A204.1 (cell line): Measurements from ENCODE around the gene KRT13.

Experiments used
- FAIRE-seq: peaks from 2 replicates; lab custom pipeline; 2012; peaks lifted over from hg19 to GRCh38; lab: Jason Lieb, UNC

The KRT13 gene

DNA sequence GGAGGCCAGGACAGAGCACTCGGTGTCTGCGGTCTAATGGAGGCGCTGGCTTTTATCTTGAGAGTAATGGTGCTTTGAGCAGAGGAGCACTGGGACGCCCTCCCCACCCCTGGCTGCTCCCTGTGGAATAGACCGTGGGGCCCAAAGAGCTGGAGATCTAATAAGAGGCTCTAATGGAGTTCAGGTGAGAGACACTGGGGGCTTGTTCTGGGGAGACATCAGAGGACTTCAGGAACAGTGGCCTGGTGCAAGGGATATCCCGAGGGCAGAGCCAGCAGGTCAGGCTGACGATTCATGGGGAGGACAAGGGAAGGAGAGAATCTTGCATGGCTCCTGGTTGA, 32.2 kb upstream of the KRT13 start:
- no peak for FAIRE-seq

DNA sequence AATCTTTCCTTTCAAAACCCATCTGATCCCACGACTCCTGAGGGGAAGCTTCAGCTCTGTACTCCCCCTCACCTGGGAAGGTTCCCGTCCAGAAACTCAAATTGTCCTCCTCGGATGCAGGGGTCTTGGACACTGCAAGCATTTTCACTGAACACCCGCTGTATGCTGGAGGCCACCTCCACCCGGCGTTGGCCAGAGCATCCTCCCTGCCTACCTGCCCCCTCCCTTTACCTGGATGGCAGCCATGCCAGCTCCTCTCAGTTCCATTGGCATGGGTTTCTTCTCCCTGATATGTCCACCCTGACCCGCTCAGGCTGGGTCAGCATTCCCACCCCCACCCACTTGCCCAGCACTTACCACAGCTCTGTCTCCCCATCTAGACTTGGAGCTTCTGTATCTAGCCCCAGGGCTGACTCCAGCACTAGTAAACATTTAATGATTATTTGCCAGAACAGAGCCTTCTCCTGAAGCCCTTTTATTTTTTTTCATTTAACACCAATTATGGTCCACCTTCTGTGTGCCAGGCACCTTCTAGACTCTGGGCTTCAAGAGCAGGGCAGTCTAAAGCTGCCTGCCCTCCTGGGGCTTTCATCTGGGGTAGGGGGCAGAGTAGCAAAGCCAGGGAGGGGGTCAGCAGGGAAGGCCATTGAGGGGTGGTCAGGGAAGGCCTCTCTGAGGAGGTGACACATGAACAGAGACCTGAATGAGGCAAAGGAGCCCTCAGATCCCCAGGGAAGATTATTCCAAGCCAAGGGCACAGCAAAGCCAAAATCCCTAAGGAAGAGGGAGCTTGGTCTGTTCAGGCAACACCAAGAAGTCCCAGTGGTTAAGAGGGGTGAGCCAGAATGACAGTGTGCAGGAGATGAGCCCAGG, 31.6 kb upstream of the KRT13 start:
- no peak for FAIRE-seq

DNA sequence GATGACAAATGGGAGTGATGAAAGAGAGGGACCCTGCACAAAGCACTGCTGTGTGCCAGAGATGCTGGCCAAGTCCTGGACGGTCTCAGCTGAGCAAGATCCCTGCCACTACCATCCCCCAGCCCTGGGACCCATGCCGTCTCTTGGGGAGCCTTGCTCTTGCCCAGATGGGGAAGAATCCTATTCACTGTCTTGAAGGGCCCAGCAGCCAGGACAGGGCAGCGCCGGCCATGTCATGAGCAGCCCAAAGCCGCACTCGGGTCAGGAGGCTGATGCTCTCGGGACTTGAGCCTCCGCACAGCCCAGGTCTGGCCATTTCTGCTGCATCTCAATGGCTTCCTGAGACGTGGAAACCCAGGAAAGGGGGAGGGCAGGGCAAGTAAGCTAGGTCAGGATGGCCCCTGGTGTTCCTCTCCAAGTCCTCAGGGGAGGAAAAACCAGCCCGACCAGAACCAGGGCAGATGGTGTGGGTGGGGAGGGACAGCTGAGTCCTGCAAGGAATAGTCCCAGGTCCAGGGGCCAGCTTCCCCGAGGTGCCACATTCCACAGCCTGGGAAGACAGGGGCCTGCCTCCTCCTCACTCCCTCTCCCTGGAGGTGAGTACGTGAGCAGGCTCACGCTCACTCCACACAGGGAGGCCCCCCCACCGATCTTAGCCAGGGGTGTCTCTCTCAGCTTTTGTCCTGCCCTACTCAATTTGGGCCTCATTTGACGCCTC, 30.5 kb upstream of the KRT13 start:
- no peak for FAIRE-seq

DNA sequence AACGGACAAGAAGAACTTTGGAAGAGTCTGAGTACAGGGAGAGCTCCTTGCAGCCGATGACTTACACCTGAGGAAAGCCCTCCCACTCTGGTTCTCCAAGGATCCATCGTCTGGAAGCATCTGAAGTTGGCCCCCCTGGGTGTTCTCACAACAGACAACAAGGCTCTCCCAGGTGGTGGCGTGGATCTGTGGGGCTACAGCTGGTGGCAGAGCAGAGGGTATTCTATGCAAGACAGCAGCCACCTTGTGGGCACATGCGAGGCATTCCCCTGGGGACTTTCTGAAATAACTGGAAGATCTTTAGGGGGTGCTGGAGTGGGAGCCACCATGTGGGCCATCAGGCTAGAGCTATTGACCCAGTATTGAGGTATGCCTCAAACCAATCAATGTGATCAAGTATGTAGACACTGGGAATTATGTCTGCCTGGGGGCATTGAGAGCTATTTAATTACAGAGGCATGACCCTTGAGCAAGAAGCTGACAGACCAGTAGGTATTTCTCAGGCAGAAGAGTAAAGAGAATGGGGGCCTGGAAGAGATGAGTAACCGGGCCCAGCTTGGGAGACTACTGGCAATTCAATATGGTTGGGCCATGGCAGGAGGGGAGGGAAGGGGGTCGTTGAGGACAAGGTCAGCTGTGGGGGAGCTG, 29.6 kb upstream of the KRT13 start:
- no peak for FAIRE-seq

DNA sequence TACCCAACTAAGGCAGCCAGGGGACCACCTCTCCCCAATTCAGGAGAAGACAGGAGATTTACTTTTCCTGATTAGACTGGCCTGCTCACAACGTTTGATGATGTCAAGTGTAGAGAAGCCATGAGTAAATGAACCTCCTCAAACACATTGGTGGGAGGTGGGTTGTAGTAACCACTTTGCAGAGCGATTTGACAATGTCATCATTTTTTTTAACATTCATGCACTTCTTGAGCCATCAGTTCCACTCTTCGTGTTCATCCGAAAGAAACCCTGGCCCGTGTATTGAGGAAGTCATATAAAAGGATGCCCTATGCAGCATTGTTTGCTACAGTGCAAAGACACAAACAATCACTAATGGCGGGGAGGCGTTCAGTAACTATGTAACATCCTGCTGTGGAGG, 28.2 kb upstream of the KRT13 start:
- no peak for FAIRE-seq

DNA sequence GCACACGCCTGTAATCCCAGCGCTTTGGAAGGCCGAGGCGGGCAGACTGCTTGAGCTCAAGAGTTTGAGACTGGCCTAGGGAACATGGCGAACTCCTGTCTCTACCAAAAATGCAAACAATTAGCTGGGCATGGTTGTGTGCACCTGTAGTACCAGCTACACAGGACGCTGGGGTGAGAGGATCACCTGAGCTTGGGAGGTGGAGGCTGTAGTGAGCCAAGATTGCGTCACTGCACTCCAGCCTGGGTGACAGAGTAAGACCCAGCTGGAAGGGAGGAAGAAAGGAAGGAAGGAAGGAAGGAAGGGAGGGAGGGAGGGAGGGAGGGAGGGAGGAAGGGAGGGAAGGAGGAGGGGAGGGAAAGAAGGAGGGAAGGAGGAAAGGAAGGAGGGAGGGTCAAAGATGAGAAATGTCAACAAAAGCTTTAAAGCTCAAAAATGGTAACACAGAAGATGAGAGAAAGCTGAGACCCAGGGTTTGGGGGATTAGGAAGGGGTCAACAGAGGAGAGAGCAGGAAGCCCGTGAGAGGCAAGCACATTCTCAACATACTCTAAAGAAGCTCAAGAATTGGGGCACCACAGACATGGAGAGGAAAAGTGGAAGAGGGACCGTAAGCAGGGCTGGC, 27.6 kb upstream of the KRT13 start:
- no peak for FAIRE-seq

DNA sequence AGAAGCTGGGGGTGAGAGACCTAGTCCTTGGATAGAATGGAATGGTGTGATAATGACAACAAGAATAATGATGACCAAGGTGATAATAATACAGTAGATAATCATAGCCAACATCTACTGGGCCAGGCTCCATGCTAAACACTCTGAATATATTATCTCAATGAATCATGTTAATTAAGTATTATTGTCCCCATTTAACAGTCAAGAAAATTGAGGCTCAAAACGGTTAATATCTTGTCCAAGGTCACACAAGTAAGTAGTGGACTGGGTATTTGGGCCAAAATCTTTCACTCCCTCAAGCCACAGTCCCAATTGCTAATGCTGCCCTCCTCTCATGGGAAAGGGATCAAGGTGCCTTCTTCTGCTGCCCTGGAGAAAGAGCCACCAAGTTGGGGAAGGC, 26.6 kb upstream of the KRT13 start:
- no peak for FAIRE-seq

DNA sequence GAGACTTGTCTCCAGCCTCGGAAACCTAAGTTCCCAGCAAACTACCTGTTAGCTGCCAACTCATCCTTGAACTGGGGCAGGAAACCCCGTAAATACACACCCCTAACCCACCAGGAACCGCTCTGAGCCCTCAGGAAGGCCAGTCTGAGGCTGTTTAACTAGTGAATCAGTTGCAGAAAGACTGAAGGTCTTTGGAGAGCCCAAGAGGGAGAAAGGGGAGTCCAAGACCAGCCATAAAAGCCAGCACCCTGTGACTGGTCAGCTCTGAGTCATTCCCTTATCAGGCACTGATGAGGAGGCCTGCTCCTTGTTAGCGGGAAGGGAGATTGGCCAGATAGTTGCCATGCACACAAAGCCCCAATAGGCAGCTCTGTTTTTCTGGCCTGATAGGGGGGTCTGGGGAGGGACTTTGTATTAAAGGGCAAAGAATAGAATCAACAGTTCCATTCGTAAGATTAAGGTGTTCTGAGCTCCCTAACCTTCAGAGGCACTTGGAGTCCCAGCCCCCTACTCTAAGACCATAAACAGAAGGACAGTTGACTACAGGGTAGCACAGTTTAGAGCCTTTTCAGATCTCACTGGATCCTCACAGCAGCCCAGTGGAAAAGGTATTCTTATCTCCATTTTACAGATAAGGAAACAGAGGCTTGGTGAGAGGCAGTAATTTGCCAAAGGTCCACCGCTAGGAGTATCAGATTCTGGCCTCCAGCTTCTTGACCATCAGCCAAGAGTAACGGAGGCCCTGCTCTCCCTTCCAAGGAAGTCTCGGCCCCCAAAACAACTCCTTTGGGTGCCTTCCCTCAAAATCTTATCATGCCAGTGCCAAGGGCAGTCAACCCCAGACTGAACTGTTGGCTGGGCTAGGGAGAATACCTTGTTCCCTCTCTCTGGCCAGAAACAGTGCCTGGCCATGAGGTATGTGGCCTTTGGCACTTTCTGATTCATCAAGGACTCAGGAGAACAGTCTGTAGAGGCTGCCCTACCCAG, 24.9 kb upstream of the KRT13 start:
- no peak for FAIRE-seq

DNA sequence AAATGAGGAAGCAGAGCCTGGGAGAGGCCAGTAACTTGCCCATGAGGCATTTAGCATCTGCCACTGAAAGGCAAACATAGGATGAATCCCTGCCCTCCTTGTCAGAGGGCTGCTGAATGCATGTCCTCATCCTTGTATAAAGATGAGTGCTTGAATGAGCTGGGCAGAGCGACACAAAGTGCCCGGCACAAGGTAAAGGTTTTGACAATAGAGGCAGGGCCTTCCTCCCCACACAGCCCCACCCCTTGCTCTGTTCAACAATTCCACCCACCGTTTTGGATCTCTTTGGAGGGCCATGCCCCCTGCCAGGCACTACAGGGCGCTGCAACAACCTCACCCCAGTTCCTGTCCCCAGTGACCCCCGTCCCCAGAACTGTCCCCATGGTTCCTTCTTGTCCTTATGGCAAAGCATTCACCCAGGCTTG, 24.1 kb upstream of the KRT13 start:
- no peak for FAIRE-seq

DNA sequence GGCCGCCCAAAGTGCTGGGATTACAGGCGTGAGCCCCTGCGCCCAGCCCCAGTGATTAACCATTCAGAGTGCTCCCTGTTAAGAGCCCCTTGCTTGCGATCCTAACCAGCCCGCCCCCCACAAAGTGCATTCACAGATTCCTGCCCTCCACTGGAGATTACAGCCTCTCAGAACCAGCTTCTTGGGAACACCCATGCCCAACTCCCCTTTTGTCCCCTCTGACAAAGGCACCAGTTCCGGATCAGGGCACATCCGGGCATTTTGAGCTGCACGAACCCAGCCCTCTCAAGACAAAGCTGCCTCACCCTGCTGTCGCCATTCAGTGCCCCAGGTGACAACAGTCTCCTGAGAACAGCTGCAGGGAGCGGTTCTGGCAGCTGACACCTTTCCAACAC, 23.5 kb upstream of the KRT13 start:
- no peak for FAIRE-seq

DNA sequence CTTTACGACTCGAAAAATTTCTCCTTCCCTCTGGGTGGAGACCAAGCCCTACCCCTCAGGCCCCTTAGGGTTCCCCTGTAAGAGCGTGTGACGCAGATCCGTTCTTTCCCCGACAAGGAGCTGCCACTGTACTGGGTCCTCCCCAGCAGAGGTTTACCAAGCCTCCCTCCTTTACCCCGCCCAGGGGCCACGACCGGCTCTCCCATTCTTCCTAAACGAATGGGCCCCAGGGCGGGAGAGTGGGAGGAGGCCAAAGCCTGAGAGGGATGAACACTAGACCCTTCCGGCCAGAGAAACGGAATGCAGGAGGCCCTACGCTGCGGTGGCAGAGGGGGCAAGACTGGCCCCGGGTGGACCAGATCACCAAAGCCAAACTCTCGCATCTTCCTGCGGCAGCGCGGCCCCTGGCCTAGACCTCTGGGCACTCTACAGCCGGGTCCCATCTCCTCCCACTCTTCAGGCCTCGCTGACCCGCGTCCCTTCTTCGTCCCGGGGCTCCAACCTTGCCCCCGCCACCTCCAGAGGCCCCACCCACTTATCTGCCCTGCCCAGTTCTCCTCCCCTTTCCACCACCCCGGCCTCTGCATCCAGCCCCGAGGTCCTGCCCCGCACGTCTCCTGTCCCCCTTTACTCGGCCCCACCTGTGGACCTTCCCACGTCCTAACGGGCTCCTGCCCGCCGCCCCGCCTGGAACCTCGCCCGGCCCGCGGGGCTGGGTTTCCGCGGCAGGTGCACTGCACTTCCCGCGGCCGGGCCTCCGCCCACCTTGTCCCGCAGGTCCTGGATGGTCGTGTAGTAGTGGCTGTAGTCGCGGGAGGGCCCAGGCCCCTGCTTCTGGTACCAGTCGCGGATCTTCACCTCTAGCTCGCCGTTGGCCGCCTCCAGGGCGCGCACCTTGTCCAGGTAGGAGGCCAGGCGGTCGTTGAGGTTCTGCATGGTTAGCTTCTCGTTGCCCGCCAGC, 21.9 kb upstream of the KRT13 start:
- no peak for FAIRE-seq

DNA sequence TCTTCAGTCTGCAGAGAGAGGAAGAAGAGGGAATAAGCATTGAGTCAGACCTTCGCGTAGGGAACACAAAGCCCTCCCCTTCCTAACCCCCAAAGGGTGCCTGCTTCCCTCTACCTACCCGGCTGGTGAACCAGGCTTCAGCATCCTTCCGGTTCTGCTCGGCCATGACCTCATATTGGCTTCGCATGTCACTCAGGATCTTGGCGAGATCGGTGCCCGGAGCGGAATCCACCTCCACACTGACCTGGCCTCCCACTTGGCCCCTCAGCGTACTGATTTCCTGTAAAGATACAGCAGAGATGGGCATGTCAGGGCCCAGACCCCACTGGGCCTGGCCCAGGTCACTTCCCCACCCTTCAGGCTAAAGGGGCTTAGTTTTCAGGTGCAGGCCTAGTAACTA, 18.8 kb upstream of the KRT13 start:
- FAIRE-seq: no peak

DNA sequence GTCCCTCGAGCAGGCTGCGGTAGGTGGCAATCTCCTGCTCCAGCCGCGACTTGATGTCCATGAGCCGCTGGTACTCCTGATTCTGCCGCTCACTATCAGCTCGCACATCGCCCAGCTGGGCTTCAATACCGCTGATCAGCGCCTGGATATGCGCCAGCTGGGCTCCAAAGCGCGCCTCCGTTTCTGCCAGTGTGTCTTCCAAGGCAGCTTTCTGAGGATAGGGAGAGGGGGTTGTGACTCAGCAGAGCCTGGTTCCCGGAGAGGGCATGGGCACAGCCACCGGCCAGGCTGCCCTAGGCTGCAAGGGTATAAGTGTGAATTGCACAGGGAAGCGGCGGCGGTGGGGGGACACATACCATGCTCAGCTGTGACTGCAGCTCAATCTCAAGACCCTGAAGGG, 18.4 kb upstream of the KRT13 start:
- no peak for FAIRE-seq

DNA sequence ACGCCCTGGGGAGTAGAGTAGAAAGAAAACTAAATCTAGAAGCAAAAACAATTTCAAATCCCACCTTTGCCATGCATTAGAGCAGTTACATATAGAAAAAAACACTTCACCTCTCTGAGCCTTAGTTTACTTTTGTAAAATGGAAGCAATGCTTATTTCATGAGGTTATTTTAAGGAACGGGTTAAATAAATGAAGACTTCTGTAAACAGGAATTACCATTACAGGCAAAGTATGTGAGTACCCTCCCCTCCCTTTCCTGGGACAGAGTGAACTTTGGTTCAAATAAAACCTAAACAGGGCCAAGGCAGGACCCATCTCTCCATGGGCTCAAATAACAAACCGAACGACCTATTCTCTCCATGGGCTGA, 17.8 kb upstream of the KRT13 start:
- no peak for FAIRE-seq

DNA sequence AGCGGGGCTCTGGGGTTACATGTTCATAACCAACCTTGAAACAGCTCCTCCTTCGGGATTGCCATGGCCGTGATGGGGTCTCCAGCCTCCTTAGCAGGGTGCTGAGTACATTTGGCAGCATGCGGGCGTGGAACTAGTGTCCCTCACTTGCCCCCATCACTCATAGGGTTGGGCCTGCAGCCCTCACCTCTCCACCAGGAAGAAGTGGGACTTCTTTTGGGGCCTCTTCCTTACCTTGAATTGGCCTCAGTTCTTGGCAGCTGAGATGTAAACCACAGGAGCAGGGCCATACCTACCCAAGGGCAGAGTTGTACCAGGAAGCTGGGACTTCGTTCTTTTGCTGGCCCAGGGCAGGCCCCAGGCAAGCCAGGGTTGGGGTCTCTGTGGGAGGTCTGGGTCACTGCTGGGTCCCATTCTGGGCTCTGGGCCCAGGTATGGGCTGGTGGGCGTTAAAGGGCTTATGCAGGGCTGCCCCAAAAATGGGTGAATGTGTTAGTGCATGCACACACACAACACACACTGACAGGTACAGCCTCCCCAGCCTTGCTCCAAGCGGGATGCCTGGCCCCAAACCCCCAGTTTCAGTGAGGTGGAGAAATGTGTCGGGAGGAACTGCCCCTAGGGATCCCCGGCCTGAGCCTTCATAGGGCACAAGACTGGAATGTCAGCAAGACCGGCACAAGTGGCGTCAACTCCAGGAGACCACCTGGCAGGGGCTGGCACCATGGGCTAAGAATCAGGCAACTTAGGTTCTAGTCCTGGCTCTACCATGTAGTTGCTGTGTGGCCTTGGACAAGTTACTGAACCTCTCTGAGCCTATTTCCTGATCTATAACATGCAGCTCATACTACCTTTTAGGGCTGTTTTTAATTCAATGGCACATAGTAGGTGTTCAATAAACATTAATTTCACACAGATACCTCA, 17.2 kb upstream of the KRT13 start:
- FAIRE-seq: no peak

DNA sequence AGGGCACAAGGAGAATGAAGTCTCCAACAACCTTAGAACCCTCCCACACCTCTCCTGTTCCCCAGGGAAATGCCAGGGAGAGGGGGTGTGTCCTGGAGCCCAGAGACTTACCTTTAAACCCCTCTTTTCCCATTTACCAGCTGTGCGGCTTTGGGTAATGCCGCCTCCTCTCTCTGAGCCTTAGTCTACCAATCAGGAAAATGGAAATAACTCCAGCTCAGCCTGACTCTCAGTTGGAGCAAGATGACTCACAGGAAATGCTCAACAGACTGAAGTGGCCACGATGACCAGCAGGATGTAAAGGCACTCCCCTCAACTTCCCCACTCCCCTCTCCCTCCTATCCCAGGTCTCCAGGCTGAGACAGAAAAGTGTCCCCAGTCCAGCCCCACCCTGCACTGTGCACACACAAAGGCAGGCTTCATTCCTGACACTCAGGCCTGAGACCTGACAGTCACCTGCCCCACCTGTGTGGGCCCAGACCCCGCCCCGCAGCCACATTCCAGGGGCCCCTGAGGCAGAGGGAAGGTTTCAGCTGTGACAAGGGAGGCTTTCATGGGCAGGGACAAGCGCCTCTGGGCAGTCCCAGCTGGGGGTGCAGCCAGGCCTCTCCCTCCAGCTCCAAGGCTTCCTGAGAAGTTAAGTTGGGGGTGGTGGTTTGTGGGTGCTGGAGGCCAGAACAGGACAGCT, 16.3 kb upstream of the KRT13 start:
- no peak for FAIRE-seq

DNA sequence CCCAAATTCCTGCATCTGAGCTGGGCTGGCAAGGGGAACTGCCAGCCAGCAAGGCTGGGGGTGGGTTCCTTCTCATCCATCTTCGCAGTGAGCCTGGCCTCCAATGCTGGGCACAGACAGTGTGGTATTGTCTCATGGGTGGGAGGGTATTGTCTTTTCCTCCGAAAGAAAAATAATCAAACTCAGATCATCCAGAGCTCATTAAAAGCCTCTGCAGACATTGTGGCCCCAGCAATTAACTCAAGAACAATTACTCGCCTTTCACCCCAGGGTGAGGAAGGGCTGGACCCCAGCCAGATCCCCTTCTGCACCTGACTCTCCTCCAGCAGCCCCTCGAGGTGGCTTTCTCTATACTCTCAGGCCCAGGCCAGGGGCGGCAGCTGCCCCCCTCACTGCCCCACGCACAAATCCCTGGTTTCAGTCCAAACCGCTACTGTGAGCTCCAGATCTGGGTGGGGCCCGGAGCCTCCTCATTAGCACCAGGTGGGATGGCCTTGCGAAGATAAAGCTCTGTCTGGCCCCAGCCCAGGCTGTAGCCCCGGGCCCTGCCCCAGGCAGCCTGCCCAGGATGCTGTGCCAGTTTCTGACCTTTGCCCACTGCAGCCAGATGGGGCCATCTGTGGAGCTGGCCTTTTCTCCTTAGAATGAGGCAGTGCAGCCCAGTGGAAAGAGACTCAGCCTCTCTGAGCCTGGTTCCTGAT, 15.6 kb upstream of the KRT13 start:
- no peak for FAIRE-seq

DNA sequence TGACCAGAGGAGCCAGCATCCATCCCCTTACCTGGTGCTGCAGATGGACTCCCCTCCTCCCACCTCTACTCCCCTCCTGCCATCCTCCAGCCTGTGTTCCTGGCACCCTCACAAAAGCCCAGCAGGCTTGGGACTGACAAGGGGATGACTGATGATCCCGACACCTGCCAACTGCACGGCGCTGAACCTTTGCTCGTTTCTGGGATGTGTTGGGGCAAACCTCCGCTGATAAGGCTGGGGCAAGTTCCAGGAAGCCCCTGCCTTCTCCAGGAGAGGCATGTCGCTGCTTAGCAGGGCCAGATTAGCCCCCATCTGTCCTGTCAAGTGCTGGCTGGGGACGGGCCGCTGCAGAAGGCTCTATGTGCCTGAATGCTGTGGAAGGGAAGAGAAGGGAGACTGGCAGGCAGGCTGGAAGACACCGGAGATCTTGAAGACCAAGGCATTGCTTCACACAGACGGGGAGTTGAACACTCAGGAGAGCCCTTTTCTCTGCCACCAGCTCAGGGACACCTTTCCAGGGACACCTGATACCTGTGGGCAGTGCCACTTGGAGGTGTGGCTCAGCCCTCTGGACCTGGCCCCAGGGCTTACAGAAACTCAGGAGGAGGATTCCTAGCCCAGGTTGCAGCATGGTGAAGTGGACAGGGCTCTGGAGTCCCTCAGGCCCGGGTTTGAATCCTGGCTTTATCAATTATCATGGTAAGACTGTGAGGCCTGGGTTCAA, 14.3 kb upstream of the KRT13 start:
- FAIRE-seq: no peak
